Neural cell (in vitro differentiated cells): ENCODE results near the gene TAF5L. TPM values are rescaled to one million over a fixed set of nuclear protein-coding genes. Genes with fewer than 3 reads are reported as not detected.

Source experiments
- H2AFZ ChIP-seq: fragments of 200-600, 300-800 bp; sonication (generic), shearing (Covaris generic); 2 replicates; pipeline ENCODE4 v1.6.0; 2014; ENCODE audit warnings: low read depth, mild to moderate bottlenecking, antibody characterized with exemption, low read length, moderate library complexity
- H3F3A ChIP-seq: fragments of 200-600 bp; shearing (Covaris generic); 2 replicates; pipeline ENCODE4 v1.6.1; 2016; ENCODE audit warnings: mild to moderate bottlenecking, moderate library complexity, mixed read lengths, antibody characterized with exemption, low read length; ENCODE audit not compliant: insufficient read depth, poor library complexity, severe bottlenecking
- H3K27ac ChIP-seq: fragments of 200-600, 300-800 bp; sonication (generic), shearing (Covaris generic); 2 replicates; pipeline ENCODE4 v1.5.1; 2014; ENCODE audit warnings: mild to moderate bottlenecking, low read length, moderate library complexity
- H3K27me3 ChIP-seq: fragments of 300-800, 200-600 bp; sonication (generic), shearing (Covaris generic); 2 replicates; pipeline ENCODE4 v1.6.0; 2014; ENCODE audit warnings: mild to moderate bottlenecking, low read depth, low read length, moderate library complexity; ENCODE audit not compliant: insufficient read depth
- H3K36me3 ChIP-seq: fragments of 300-800, 200-600 bp; sonication (generic), shearing (Covaris generic); 2 replicates; pipeline ENCODE4 v1.5.1; 2014; ENCODE audit warnings: mild to moderate bottlenecking, antibody characterized with exemption, low read length, moderate library complexity; ENCODE audit not compliant: insufficient read depth
- H3K4me2 ChIP-seq: fragments of 300-800, 200-600 bp; sonication (generic), shearing (Covaris generic); 2 replicates; pipeline ENCODE4 v1.6.0; 2014; ENCODE audit warnings: mild to moderate bottlenecking, low read length
- H3K4me3 ChIP-seq: fragments of 300-800, 200-600 bp; sonication (generic), shearing (Covaris generic); 2 replicates; pipeline ENCODE4 v1.5.1; 2014; ENCODE audit warnings: mild to moderate bottlenecking, low read length, moderate library complexity
- H3K79me2 ChIP-seq: fragments of 200-600 bp; shearing (Covaris generic); replicated peaks from 2 replicates; pipeline ENCODE4 v1.6.0; 2014; ENCODE audit warnings: mild to moderate bottlenecking, low read length, moderate library complexity; ENCODE audit not compliant: insufficient read depth
- H3K9ac ChIP-seq: fragments of 300-800, 200-600 bp; sonication (generic), shearing (Covaris generic); 2 replicates; pipeline ENCODE4 v1.6.1; 2016; ENCODE audit warnings: mild to moderate bottlenecking, low read length, mixed read lengths
- H3K9me2 ChIP-seq: fragments of 200-600 bp; shearing (Covaris generic); 2 replicates; pipeline ENCODE4 v1.6.1; 2016; ENCODE audit warnings: mild to moderate bottlenecking, low read length, mixed read lengths; ENCODE audit not compliant: insufficient read depth
- H3K9me3 ChIP-seq: fragments of 200-600, 300-800 bp; sonication (generic), shearing (Covaris generic); 2 replicates; pipeline ENCODE4 v1.6.1; 2016; ENCODE audit warnings: mild to moderate bottlenecking, mixed run types, low read length, moderate library complexity, mixed read lengths
- H4K20me1 ChIP-seq: fragments of 200-600 bp; shearing (Covaris generic); 2 replicates; pipeline ENCODE4 v1.6.1; 2016; ENCODE audit warnings: mild to moderate bottlenecking, mixed run types; ENCODE audit not compliant: insufficient read depth
- EP300 ChIP-seq: fragments of 450-650 bp; conservative IDR thresholded peaks from 2 replicates; pipeline ENCODE4 v1.6.1; 2014; ENCODE audit warnings: antibody characterized with exemption, mild to moderate bottlenecking, moderate library complexity; ENCODE audit not compliant: poor library complexity, severe bottlenecking
- EZH2 ChIP-seq: fragments of 200-600, 300-800 bp; shearing (Covaris generic), sonication (generic); IDR thresholded peaks from 2 replicates; pipeline ENCODE4 v1.6.1; 2014; ENCODE audit warnings: antibody characterized with exemption, low read length, borderline replicate concordance, mild to moderate bottlenecking; ENCODE audit not compliant: insufficient read depth, poor library complexity, severe bottlenecking
- MXI1 ChIP-seq: fragments of 450-650 bp; conservative IDR thresholded peaks from 2 replicates; pipeline ENCODE4 v1.6.1; 2014; ENCODE audit warnings: antibody characterized with exemption, mild to moderate bottlenecking; ENCODE audit not compliant: poor library complexity, severe bottlenecking
- POLR2AphosphoS5 ChIP-seq: IDR thresholded peaks from 2 replicates; pipeline ENCODE4 v1.6.1; 2012
- RAD21 ChIP-seq: fragments of 450-650 bp; conservative IDR thresholded peaks from 2 replicates; pipeline ENCODE4 v1.6.1; 2014; ENCODE audit warnings: antibody characterized with exemption, mild to moderate bottlenecking, moderate library complexity
- SMC3 ChIP-seq: fragments of 450-650 bp; conservative IDR thresholded peaks from 2 replicates; pipeline ENCODE4 v1.6.1; 2014; ENCODE audit warnings: antibody characterized with exemption, mild to moderate bottlenecking, moderate library complexity; ENCODE audit not compliant: poor library complexity
- TAF1 ChIP-seq: IDR thresholded peaks from 2 replicates; pipeline ENCODE4 v1.6.1; 2012; ENCODE audit warnings: low read depth
- polyA plus RNA-seq: library from polyadenylated mRNA; depleted of rRNA; stranded (reverse); fragments of >200 nt; gene quantifications from 2 replicates; pipeline ENCODE4 v1.2.3, GENCODE V29; 2014
- TF ChIP-seq, protein P1 (sequence below): fragments of 450-650 bp; IDR thresholded peaks from 2 replicates; pipeline ENCODE4 v1.5.1; 2014; ENCODE audit warnings: antibody characterized with exemption, mild to moderate bottlenecking, moderate library complexity; ENCODE audit not compliant: poor library complexity, severe bottlenecking
- TF ChIP-seq, protein P2 (sequence below): IDR thresholded peaks from 2 replicates; pipeline ENCODE4 v1.6.1; 2012; ENCODE audit warnings: borderline replicate concordance

TAF5L gene
- polyA plus RNA-seq, 1 donor from 2014 or later, result 18.5 TPM

DNA sequence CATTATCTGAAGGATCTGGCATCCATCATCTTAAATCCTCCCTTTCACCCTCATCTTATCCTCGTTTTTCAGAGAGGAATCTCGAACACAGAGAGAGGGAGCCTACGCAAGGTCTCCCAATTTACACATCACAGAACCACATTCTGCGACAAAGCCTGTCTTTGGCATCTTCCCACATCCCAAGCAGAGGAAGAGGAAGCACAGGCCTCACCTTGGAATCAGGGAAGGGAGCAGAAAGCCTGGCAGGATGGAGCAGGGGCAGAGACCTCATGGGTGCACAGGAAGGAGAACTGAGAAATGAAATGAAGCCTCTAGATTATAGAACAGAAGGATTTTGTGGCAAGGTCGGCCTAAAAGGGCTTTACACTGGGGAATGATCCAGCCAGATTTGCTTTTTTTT lies 73.2 kb downstream of the TAF5L start:
- H3K9ac ChIP-seq, result no peak overlapping the region
- H4K20me1 ChIP-seq, result no peaks in the 10 kb centered on the region
- H3K36me3 ChIP-seq, result no peaks in the 10 kb centered on the region
- H3K9me2 ChIP-seq, result no peaks in the 10 kb centered on the region
- H3K4me3 ChIP-seq, result no peak overlapping the region
- no peaks in the 10 kb centered on the region for H3K9me3 ChIP-seq
- no peaks in the 10 kb centered on the region for H3F3A ChIP-seq
- H3K27ac ChIP-seq, result no peak overlapping the region
- no peak overlapping the region for H3K4me2 ChIP-seq
- no peaks in the 10 kb centered on the region for H3K27me3 ChIP-seq
- peaks cover 36% of the 10 kb centered on the region for H3K79me2 ChIP-seq
- H2AFZ ChIP-seq, result no peak overlapping the region
- no peak for TF ChIP-seq EZH2
- TF ChIP-seq TAF1, result no peak
- no peak for TF ChIP-seq RAD21
- TF ChIP-seq SMC3, result no peak
- no peak for TF ChIP-seq EP300
- no peak for TF ChIP-seq MXI1
- TF ChIP-seq POLR2AphosphoS5, result no peak
- TF ChIP-seq, protein P1, sequence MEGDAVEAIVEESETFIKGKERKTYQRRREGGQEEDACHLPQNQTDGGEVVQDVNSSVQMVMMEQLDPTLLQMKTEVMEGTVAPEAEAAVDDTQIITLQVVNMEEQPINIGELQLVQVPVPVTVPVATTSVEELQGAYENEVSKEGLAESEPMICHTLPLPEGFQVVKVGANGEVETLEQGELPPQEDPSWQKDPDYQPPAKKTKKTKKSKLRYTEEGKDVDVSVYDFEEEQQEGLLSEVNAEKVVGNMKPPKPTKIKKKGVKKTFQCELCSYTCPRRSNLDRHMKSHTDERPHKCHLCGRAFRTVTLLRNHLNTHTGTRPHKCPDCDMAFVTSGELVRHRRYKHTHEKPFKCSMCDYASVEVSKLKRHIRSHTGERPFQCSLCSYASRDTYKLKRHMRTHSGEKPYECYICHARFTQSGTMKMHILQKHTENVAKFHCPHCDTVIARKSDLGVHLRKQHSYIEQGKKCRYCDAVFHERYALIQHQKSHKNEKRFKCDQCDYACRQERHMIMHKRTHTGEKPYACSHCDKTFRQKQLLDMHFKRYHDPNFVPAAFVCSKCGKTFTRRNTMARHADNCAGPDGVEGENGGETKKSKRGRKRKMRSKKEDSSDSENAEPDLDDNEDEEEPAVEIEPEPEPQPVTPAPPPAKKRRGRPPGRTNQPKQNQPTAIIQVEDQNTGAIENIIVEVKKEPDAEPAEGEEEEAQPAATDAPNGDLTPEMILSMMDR, result no peak
- TF ChIP-seq, protein P2, sequence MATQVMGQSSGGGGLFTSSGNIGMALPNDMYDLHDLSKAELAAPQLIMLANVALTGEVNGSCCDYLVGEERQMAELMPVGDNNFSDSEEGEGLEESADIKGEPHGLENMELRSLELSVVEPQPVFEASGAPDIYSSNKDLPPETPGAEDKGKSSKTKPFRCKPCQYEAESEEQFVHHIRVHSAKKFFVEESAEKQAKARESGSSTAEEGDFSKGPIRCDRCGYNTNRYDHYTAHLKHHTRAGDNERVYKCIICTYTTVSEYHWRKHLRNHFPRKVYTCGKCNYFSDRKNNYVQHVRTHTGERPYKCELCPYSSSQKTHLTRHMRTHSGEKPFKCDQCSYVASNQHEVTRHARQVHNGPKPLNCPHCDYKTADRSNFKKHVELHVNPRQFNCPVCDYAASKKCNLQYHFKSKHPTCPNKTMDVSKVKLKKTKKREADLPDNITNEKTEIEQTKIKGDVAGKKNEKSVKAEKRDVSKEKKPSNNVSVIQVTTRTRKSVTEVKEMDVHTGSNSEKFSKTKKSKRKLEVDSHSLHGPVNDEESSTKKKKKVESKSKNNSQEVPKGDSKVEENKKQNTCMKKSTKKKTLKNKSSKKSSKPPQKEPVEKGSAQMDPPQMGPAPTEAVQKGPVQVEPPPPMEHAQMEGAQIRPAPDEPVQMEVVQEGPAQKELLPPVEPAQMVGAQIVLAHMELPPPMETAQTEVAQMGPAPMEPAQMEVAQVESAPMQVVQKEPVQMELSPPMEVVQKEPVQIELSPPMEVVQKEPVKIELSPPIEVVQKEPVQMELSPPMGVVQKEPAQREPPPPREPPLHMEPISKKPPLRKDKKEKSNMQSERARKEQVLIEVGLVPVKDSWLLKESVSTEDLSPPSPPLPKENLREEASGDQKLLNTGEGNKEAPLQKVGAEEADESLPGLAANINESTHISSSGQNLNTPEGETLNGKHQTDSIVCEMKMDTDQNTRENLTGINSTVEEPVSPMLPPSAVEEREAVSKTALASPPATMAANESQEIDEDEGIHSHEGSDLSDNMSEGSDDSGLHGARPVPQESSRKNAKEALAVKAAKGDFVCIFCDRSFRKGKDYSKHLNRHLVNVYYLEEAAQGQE, result no peak

DNA sequence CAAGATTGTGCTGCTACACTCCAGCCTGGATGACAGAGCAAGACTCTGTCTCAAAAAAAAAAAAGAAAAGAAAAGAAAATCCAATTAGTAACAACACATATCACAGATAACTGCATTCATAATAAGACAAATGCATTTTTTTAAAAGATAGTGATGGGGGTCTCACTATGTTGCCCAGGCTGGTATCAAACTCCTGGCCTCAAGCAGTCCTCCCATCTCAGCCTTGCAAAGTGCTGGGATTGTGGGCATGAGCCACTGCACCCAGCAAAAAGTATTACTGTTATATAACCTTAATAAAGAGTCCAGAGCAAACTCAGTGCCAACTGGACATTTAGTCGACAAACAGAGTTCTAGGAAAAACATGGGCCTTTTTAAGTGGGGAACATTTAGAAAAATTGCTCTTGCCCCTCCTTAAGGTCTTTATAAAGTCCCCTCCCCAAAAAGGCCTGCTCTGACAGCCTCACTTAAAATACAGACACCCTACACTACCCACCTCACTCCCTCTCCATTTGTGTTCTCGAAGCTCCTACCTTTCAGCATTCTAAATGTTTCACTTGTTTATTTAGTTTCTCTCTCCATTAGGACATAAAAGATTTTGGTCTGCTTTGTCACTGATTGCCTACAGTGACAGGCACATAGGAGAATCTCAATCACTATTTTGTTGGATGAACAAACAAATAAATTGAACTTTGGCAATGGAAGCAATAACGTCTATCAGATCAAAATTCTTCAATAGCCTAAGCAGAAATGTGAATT lies 74.9 kb downstream of the TAF5L start:
- no peak overlapping the region for H3K9ac ChIP-seq
- H3K27me3 ChIP-seq, result no peaks in the 10 kb centered on the region
- no peaks in the 10 kb centered on the region for H3F3A ChIP-seq
- no peaks in the 10 kb centered on the region for H3K36me3 ChIP-seq
- peaks cover 19% of the 10 kb centered on the region for H3K79me2 ChIP-seq
- no peak overlapping the region for H2AFZ ChIP-seq
- H3K9me3 ChIP-seq, result no peaks in the 10 kb centered on the region
- H3K4me3 ChIP-seq, result no peak overlapping the region
- no peak overlapping the region for H3K27ac ChIP-seq
- no peaks in the 10 kb centered on the region for H4K20me1 ChIP-seq
- TF ChIP-seq, protein P1, result no peak
- TF ChIP-seq TAF1 (no peak), SMC3 (no peak), RAD21 (no peak), EZH2 (no peak), MXI1 (no peak), POLR2AphosphoS5 (no peak), EP300 (no peak)
- TF ChIP-seq, protein P2, result no peak
- H3K9me2 ChIP-seq, result no peaks in the 10 kb centered on the region
- H3K4me2 ChIP-seq, result no peak overlapping the region
